IPS DF 19.7 (cell line): ENCODE measurements around the gene MFSD11.
A peak's percentile ranks its signal among the peaks of the same experiment; 100 is the strongest.
"Not testable (repeated sequence)": the region's sequence is repeated elsewhere in the genome, so short reads cannot be mapped to it uniquely, and the experiment has no call there.

Experiments used
- DNase-seq: peaks from one replicate; pipeline ENCODE4 v3.0.0-alpha.2; 2013; ENCODE audit warnings: low read depth, low spot score

Gene MFSD11

DNA sequence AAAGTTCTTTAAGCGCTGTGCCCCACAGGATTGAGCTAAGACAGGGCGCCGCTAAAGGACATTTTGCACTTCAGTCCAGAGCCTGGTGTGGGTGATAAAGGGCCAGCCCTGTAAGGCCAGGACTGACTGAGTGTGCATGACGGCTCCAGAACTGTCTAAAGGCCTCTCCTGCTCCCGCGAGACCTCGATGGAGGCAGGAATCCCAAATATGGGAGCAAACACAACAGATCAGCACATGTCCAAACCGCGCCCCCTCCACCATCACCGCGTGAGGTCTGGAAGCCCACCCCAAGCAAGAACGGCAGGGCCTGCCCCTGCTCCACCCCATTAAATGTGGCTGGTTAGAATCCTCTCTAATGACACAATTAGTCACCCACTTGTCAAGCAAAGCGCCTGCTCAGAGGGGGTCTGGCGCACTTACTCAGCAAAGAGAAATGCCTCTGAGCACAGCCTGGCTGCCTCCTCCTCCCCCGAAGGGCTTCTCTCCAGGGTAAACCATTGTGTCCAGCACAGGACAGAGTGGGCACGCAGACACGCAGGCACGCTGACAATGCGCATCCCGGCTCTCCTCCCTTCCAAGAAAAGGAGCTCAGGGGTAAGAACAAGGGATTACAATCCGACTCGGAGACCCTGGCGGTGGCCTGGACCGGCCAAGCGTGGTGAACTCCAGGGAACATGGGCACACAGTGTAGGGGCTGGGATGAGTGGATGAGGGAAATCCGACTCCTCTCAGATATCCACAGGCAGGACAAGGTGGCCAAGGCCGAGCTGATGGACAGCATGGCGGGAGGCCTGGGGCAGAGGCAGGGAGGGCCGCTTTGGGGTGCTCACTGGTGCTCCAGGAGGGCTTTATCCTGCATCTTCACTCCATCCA lies 28.6 kb upstream of the MFSD11 start:
- DNase-seq, result no peak

GRCh38 chr17:76709951-76710862 lies 27.7 kb upstream of the MFSD11 start:
- DNase-seq, result not testable (repeated sequence)

GRCh38 chr17:76710863-76711611 lies 26.9 kb upstream of the MFSD11 start, which contains the start of gene MXRA7:
MXRA7 (minus strand) TSS chr17:76710965; CDS start chr17:76710946, 19 bp downstream.
- no peak for DNase-seq

GRCh38 chr17:76712321-76712720 lies 25.6 kb upstream of the MFSD11 start:
- DNase-seq, result not testable (repeated sequence)

DNA sequence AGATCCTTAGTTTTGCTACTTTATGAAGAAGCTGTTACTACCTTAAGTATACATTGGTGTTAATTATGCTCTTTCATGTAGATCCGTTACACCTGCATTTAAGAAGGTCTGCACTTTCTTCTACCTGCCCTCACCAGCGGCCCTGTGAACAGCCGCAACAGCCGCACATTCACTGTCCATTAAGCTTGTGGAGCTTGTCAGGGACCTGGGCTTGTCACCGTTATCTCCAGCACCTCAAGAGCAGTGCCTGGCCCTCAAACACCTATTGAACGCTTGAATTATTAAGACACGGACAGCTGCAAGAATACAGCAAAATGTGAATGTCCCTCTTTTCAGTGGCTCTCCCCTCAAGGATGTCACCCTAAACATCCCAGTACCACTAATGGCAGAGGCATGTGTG lies 24.2 kb upstream of the MFSD11 start:
- no peak for DNase-seq

DNA sequence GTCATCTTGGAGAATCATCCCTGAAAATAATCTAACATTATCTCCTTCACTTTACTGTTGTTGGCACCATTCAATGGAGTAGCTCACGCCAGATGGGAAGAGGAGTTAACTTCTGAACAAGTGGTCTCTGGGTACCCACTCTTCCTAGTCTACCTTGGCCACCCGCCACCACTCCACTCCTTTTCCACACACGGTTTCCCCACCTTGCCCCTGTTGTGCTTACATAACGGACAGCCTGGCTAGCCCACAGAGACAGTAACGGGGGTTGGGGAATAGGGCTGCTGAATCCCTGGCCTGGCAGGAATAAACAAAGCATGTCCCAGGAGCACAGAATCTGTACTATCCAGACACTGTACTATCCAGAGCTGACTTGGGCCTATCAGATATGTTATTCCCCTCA lies 23.6 kb upstream of the MFSD11 start:
- DNase-seq, result no peak

DNA sequence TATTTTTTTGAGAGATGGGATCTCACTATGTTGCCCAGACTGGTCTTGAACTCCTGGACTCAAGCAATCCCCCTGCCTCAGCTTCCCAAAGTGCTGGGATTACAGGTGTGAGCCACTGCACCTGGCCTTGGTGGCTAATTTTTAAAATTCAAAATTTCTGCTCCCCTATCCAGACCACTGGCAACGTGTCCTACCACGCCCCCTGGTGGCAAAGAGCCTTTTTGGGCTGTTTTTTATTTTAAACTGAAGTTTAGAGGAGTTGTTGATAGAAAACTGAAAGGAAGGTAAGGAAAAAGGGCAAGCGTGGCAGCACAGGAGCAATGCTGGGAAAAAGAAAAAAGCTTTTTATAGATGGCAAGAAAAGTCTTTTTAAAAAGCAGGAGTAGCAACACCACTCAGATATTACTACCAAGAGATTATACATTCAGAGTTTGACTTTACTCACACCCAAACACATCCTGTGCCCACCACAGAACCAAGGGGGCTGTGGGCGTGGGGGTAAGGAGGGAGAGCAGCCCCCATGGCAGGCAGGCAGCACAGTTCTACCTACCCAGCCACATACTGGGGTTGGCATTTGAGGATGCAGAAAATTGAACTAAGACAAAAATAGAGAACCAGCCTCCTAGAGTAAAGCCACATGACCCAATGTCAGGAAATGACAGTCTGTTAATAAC lies 23.0 kb upstream of the MFSD11 start:
- DNase-seq, result no peak

- no peak for DNase-seq
Observed at GRCh38 chr17:76715496-76715830, 22.5 kb upstream of the MFSD11 start.

DNA sequence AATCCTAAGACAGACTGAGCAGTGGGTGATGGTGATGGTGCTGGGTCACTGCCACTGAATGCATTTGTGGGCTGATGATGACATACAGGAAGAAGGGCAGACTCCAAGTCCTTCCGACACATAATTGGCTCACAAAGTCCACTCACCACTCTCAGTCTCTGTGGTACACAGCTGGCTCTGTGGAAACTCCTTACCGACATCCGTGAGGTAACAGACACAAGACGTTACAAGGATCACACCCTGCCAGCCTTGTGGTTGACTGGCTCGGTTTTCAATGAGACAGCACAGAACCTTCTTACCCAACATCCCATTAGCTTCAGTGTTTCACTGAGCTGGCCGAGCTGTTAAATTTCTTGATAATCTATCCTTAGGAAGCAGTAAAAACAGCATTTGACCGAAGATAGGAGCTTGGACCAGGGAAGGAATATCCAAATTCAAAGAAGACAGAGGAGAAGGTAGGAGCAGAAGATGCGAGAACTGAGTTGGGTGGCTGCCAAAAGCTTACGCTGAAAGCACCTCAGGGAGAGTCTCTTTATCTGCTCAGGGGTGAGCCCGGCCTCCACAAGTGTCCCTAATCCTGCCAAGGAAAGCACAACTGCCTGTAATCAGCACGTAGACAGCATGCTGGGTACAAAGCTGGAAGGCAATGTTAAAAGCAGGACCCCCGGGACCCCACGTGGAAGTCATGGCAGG lies 21.6 kb upstream of the MFSD11 start:
- DNase-seq, result no peak

DNA sequence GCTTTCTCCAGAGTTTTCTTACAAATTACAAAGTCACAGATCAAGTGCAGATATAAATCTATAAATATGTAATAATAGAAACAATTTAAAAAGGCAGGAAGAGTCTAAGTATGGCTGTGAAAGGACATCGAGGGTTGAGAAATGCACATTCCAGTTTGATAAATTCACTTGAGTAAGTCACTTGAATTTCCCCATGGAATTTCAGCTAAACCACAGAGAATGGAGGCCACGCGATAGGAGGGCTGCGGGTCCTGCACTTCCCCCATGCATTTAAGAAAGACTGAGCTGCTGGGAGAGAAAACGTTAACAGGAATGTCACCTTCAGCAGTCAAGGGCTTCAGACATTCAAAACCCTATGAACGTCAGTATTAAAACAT lies 21.1 kb upstream of the MFSD11 start:
- no peak for DNase-seq

- no peak for DNase-seq
Observed at GRCh38 chr17:76718516-76718915, 19.4 kb upstream of the MFSD11 start.

- DNase-seq, result no peak
Observed at GRCh38 chr17:76720211-76720610, 17.7 kb upstream of the MFSD11 start.

GRCh38 chr17:76720941-76721340 lies 17.0 kb upstream of the MFSD11 start:
- no peak for DNase-seq

DNA sequence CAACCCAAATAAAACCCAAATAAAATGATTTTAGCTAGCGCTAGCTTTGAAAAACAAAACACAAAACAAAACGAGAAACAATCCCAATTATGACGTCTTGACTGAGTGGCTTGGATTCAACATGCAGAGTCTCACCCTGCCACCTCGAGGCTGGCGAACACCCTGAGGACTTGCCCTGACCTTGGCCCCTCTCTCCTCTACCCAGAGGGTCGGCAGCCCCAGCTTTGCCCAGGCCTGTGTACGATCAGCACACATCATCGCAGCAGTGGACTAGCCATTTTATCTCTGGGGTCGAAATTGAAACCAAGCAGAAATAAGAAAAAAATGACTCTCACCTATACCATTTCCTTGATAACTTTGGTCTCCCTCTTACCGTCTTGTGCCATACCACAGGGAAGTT lies 16.5 kb upstream of the MFSD11 start:
- no peak for DNase-seq

DNA sequence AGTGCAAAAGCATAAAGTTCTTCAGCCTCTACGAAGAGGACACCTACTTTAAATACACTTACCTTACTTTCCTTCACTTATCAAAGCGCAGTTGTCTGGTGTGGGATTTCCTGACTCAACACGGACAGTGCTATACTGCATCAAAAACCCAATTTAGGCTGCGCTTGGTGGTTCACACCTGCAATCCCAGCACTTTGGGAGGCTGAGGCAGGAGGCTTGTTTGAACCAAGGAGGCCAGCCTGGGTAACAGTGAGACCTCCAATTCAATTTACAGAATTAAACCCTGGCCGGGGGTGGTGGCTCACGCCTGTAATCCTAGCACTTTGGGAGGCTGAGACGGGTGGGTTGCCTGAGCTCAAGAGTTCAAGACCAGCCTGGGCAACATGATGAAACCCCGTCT lies 15.6 kb upstream of the MFSD11 start:
- no peak for DNase-seq

DNA sequence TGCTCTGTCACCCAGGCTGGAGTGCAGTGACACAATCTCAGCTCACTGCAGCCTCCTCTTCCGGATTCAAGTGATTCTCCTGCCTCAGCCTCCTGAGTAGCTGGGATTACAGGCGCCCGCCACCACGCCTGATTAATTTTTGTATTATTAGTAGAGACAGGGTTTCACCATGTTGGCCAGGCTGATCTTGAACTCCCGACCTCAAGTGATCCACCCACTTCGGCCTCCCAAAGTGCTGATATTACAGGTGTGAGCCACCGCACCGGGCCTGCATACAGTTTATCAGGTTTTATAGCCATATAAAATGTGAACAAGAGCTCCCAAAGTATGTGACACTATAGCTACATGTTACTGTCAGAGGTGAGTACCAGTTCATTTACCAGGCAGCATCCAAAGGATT lies 14.9 kb upstream of the MFSD11 start:
- not testable (repeated sequence) for DNase-seq

DNA sequence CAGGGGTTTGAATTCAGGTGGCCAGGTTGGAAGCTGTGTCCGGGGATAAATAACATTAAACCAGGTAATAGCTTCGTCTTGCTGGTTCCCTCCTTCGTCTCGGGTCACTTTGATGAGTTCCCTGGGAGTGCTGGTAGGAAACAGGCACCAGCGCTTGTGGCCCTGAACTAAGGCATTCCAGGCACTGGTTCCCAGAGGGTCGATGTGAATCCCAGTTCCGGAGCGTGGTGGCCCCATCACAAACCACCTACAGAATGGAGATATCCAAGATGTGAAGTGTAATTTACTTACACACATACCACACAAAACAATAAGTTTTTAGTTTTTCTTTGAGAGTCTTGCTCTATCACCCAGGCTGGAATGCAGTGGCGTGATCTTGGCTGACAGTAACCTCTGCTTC lies 14.1 kb upstream of the MFSD11 start:
- no peak for DNase-seq

DNA sequence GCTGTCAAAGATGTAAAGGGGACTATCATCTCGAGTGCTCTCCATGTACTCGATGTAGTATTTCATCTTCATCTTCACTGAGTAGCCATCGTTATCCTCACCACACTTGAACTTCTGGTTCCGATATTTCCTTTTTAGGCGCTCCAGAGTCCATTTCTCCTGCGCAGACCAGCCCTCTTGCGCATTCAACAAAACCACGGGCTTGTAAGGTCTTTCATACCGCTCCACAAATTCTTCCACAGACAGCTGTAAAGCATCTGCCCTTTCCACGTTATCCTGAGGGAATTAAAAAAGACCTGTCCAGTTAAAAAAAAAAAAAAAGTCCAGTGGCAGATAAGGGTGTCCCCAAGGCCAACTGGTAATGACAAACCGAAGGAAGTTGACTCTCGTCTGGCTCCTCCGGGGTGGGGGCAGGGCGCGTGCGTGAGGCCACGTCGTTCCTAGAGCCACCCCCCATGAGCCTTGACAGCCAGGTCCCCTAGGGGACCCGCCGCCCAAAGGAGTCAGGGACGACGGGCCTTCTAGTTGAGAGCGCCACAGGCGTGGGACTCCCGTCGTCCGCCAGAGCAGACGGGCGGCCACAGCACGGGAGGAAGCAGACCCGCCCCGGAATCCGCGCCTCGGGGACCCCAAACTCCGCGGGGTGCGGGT lies 12.2 kb upstream of the MFSD11 start:
- DNase-seq, result no peak

DNA sequence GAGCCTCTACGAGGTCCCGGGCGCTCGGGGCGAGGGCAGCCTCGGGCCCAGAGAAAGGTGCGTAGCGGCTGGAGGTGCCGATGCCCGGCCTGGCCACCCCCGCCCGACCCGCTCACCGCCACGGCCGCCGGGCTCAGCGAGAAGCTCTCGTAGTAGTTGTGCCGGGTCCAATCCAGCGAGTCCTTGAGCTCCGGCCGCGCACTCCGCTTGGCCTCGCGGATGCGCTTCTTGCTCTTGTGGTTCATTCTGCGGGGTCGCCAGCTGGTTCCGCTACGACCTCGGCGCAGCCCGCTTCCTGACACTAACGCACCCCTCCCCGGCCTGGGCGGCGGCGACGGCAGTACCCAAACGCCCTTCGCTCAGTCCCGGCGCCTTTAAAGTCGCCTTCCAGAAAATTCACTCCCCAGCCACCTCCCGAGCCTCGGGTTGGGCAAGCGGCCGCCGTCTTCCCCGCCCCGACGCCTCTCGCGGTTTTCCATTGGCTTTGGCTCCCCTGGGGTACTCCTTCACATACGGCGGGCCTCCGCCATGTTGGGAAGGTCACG lies 11.6 kb upstream of the MFSD11 start, which contains the start of gene JMJD6:
JMJD6 (minus strand) TSS at position 376 of the 545 bp plus-strand sequence; CDS start at position 245, 131 bp downstream.
- DNase-seq, result peak; percentile 86
